Right kidney (tissue), 1 donor: ENCODE data around the gene SBSN.
A peak's percentile ranks its signal among the peaks of the same experiment; 100 is the strongest.

Experiments used
- DNase-seq: peaks from one replicate; pipeline ENCODE4 v3.0.0-alpha.2; 2016

SBSN gene

GRCh38 chr19:35533201-35533821 is 5.2 kb upstream of the SBSN start, which contains the start of gene GAPDHS:
TSS of gene GAPDHS (plus strand) at chr19:35533456. CDS start at chr19:35533528, 72 bp downstream.
- no peak for DNase-seq

- DNase-seq: no peak
Observed at GRCh38 chr19:35531291-35531690, 3.2 kb upstream of the SBSN start.

- no peak for DNase-seq
Observed at GRCh38 chr19:35529241-35530218, 1.4 kb upstream of the SBSN start.

- no peak for DNase-seq
Observed at GRCh38 chr19:35525873-35526272, 2.2 kb downstream of the SBSN start.

- no peak for DNase-seq
Observed at GRCh38 chr19:35524181-35524837, 3.8 kb downstream of the SBSN start.

- no peak for DNase-seq
Observed at GRCh38 chr19:35522745-35523327, 5.3 kb downstream of the SBSN start.

- no peak for DNase-seq
Observed at GRCh38 chr19:35521124-35521743, 6.9 kb downstream of the SBSN start.

- DNase-seq: no peak
Observed at GRCh38 chr19:35519291-35519690, 8.8 kb downstream of the SBSN start.

GRCh38 chr19:35518313-35518712 is 9.8 kb downstream of the SBSN start:
- no peak for DNase-seq

GRCh38 chr19:35517342-35517741 is 10.8 kb downstream of the SBSN start:
- no peak for DNase-seq

- DNase-seq: no peak
Observed at GRCh38 chr19:35516310-35516709, 11.8 kb downstream of the SBSN start.

- DNase-seq: no peak
Observed at GRCh38 chr19:35514282-35514809, 13.8 kb downstream of the SBSN start.

GRCh38 chr19:35513628-35514281 is 14.4 kb downstream of the SBSN start, which contains the start of gene DMKN:
TSS of gene DMKN (minus strand) at chr19:35513649. CDS start at chr19:35513475, 174 bp downstream.
- peak; percentile 55 for DNase-seq

GRCh38 chr19:35512831-35513627 is 15.1 kb downstream of the SBSN start:
- DNase-seq: no peak

GRCh38 chr19:35511337-35511736 is 16.8 kb downstream of the SBSN start:
- DNase-seq: no peak

GRCh38 chr19:35510626-35510964 is 17.5 kb downstream of the SBSN start:
- DNase-seq: no peak

GRCh38 chr19:35509861-35510625 is 18.1 kb downstream of the SBSN start:
- DNase-seq: peak; percentile 88

- DNase-seq: peak; percentile 52
Observed at GRCh38 chr19:35509018-35509652, 19.0 kb downstream of the SBSN start.

- DNase-seq: no peak
Observed at GRCh38 chr19:35508129-35508528, 20.0 kb downstream of the SBSN start.
